Measurements from ENCODE around the gene CXCL17. TPM values are rescaled to one million over a fixed set of nuclear protein-coding genes. Genes with fewer than 3 reads are reported as not detected.

Gene CXCL17
- total and polyA plus RNA-seq, 2 experiments from 2014 or later = 0.39 TPM; not detected in 1

DNA sequence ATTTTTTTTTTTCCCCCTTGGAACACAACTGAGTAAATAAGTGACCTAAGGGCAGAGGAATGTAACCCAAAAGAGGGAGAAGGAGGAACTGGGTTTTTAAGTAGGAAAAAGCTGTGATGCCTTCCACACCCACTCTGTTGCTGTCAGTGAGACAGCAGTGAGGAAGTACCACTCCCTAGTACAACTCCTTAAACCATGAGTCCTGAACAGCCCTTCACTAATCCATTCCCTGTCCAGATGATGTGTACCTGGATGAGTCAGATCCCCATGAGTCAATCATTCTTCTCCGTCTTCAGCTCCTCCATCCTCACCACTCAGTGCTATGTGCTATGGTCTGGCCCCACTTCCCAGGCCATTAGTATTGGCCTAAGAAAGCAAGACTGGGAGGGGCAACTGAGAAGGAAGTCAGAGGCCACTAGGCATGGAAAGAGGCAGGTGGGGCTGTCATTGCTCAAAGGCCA, 12.9 kb upstream of the CXCL17 start:
- Histone ChIP-seq H3K79me2 (replicated peaks; ENCODE audit: insufficient read depth) (no peaks in the 10 kb centered on the region), H3K9me2 (ENCODE audit: insufficient read depth) (0 out of 2 replicates have a peak, but pooled peaks cover 3% of the 10 kb centered on the region), H3F3A (replicated peaks; ENCODE audit: low read depth) (0 out of 2 replicates have a peak, but pooled peaks cover 10% of the 10 kb centered on the region), H3K36me3 (ENCODE audit: insufficient read depth) (peaks cover 3% of the 10 kb centered on the region; the same call in 1 of the 2 replicates), H3K27ac (ENCODE audit: low read depth) (no peak overlapping the region), H3K4me3 (no peak overlapping the region), H3K27me3 (ENCODE audit: insufficient read depth) (no peaks in the 10 kb centered on the region), H4K20me1 (replicated peaks; ENCODE audit: insufficient read depth) (no peaks in the 10 kb centered on the region), H3K4me1 (ENCODE audit: insufficient read depth) (peaks cover 31% of the 10 kb centered on the region), H2AFZ (no peak overlapping the region), H3K4me2 (no peak overlapping the region)
- H3K27me3 Mint-ChIP-seq (ENCODE audit: insufficient read depth, low read depth, poor library complexity) = no peaks in the 10 kb centered on the region
- ATAC-seq (no peak), DNase-seq (ENCODE audit: low spot score) (no peak)
- 0 out of 3 replicates have a peak, but pooled peaks cover 2% of the 10 kb centered on the region for H3K9me3 Mint-ChIP-seq
- TF ChIP-seq, protein P1, sequence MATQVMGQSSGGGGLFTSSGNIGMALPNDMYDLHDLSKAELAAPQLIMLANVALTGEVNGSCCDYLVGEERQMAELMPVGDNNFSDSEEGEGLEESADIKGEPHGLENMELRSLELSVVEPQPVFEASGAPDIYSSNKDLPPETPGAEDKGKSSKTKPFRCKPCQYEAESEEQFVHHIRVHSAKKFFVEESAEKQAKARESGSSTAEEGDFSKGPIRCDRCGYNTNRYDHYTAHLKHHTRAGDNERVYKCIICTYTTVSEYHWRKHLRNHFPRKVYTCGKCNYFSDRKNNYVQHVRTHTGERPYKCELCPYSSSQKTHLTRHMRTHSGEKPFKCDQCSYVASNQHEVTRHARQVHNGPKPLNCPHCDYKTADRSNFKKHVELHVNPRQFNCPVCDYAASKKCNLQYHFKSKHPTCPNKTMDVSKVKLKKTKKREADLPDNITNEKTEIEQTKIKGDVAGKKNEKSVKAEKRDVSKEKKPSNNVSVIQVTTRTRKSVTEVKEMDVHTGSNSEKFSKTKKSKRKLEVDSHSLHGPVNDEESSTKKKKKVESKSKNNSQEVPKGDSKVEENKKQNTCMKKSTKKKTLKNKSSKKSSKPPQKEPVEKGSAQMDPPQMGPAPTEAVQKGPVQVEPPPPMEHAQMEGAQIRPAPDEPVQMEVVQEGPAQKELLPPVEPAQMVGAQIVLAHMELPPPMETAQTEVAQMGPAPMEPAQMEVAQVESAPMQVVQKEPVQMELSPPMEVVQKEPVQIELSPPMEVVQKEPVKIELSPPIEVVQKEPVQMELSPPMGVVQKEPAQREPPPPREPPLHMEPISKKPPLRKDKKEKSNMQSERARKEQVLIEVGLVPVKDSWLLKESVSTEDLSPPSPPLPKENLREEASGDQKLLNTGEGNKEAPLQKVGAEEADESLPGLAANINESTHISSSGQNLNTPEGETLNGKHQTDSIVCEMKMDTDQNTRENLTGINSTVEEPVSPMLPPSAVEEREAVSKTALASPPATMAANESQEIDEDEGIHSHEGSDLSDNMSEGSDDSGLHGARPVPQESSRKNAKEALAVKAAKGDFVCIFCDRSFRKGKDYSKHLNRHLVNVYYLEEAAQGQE (IDR thresholded peaks at IDR 0.05; ENCODE audit: unreplicated experiment) = no peak
- TF ChIP-seq ZNF114 (CRISPR knock-in tag; IDR thresholded peaks at IDR 0.05) = no peak
- no peak for TF ChIP-seq EZH2phosphoT487 (IDR thresholded peaks at IDR 0.05; ENCODE audit: unreplicated experiment)
- no peak for TF ChIP-seq ZNF331 (CRISPR knock-in tag; IDR thresholded peaks at IDR 0.05; ENCODE audit: low read depth)
- no peak for TF ChIP-seq JUNB (IDR thresholded peaks at IDR 0.05; ENCODE audit: unreplicated experiment)
- TF ChIP-seq STAT1 (IDR thresholded peaks at IDR 0.05; ENCODE audit: unreplicated experiment) = no peak
- TF ChIP-seq, protein P2, sequence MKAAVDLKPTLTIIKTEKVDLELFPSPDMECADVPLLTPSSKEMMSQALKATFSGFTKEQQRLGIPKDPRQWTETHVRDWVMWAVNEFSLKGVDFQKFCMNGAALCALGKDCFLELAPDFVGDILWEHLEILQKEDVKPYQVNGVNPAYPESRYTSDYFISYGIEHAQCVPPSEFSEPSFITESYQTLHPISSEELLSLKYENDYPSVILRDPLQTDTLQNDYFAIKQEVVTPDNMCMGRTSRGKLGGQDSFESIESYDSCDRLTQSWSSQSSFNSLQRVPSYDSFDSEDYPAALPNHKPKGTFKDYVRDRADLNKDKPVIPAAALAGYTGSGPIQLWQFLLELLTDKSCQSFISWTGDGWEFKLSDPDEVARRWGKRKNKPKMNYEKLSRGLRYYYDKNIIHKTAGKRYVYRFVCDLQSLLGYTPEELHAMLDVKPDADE (IDR thresholded peaks at IDR 0.05) = no peak
- TF ChIP-seq, protein P3, sequence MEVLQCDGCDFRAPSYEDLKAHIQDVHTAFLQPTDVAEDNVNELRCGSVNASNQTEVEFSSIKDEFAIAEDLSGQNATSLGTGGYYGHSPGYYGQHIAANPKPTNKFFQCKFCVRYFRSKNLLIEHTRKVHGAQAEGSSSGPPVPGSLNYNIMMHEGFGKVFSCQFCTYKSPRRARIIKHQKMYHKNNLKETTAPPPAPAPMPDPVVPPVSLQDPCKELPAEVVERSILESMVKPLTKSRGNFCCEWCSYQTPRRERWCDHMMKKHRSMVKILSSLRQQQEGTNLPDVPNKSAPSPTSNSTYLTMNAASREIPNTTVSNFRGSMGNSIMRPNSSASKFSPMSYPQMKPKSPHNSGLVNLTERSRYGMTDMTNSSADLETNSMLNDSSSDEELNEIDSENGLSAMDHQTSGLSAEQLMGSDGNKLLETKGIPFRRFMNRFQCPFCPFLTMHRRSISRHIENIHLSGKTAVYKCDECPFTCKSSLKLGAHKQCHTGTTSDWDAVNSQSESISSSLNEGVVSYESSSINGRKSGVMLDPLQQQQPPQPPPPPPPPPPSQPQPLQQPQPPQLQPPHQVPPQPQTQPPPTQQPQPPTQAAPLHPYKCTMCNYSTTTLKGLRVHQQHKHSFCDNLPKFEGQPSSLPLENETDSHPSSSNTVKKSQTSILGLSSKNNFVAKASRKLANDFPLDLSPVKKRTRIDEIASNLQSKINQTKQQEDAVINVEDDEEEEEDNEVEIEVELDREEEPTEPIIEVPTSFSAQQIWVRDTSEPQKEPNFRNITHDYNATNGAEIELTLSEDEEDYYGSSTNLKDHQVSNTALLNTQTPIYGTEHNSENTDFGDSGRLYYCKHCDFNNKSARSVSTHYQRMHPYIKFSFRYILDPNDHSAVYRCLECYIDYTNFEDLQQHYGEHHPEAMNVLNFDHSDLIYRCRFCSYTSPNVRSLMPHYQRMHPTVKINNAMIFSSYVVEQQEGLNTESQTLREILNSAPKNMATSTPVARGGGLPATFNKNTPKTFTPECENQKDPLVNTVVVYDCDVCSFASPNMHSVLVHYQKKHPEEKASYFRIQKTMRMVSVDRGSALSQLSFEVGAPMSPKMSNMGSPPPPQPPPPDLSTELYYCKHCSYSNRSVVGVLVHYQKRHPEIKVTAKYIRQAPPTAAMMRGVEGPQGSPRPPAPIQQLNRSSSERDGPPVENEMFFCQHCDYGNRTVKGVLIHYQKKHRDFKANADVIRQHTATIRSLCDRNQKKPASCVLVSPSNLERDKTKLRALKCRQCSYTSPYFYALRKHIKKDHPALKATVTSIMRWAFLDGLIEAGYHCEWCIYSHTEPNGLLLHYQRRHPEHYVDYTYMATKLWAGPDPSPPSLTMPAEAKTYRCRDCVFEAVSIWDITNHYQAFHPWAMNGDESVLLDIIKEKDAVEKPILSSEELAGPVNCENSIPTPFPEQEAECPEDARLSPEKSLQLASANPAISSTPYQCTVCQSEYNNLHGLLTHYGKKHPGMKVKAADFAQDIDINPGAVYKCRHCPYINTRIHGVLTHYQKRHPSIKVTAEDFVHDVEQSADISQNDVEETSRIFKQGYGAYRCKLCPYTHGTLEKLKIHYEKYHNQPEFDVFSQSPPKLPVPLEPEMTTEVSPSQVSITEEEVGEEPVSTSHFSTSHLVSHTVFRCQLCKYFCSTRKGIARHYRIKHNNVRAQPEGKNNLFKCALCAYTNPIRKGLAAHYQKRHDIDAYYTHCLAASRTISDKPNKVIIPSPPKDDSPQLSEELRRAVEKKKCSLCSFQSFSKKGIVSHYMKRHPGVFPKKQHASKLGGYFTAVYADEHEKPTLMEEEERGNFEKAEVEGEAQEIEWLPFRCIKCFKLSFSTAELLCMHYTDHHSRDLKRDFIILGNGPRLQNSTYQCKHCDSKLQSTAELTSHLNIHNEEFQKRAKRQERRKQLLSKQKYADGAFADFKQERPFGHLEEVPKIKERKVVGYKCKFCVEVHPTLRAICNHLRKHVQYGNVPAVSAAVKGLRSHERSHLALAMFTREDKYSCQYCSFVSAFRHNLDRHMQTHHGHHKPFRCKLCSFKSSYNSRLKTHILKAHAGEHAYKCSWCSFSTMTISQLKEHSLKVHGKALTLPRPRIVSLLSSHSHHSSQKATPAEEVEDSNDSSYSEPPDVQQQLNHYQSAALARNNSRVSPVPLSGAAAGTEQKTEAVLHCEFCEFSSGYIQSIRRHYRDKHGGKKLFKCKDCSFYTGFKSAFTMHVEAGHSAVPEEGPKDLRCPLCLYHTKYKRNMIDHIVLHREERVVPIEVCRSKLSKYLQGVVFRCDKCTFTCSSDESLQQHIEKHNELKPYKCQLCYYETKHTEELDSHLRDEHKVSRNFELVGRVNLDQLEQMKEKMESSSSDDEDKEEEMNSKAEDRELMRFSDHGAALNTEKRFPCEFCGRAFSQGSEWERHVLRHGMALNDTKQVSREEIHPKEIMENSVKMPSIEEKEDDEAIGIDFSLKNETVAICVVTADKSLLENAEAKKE (CRISPR knock-in tag; IDR thresholded peaks at IDR 0.05) = no peak
- TF ChIP-seq EZH2 (IDR thresholded peaks at IDR 0.05; ENCODE audit: low read depth, unreplicated experiment) = no peak
- no peak for TF ChIP-seq NANOG (IDR thresholded peaks at IDR 0.05; ENCODE audit: borderline replicate concordance)
- TF ChIP-seq, protein P4, sequence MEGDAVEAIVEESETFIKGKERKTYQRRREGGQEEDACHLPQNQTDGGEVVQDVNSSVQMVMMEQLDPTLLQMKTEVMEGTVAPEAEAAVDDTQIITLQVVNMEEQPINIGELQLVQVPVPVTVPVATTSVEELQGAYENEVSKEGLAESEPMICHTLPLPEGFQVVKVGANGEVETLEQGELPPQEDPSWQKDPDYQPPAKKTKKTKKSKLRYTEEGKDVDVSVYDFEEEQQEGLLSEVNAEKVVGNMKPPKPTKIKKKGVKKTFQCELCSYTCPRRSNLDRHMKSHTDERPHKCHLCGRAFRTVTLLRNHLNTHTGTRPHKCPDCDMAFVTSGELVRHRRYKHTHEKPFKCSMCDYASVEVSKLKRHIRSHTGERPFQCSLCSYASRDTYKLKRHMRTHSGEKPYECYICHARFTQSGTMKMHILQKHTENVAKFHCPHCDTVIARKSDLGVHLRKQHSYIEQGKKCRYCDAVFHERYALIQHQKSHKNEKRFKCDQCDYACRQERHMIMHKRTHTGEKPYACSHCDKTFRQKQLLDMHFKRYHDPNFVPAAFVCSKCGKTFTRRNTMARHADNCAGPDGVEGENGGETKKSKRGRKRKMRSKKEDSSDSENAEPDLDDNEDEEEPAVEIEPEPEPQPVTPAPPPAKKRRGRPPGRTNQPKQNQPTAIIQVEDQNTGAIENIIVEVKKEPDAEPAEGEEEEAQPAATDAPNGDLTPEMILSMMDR (conservative IDR thresholded peaks at IDR 0.05; ENCODE audit: low read depth in 2 of 2) = no peak
- no peak for TF ChIP-seq CREB1 (CRISPR knock-in tag; IDR thresholded peaks at IDR 0.05; ENCODE audit: low read depth)
- TF ChIP-seq POLR2AphosphoS5 (IDR thresholded peaks at IDR 0.05; ENCODE audit: low read depth) = no peak
- peaks cover 34% of the 10 kb centered on the region for H3K4me1 Mint-ChIP-seq
- no peaks in the 10 kb centered on the region; the same call in 1 of the 3 replicates for H3K36me3 Mint-ChIP-seq (ENCODE audit: low read depth)
- H3K27ac Mint-ChIP-seq = no peak overlapping the region
- no peak overlapping the region for H3K4me3 Mint-ChIP-seq

Measured in GM23338 (cell line).